Stimulated activated CD4-positive, alpha-beta T cell treated with anti-CD3 and anti-CD28 coated beads, TNF-alpha, amount 100 ng/mL, for 24 hours (primary cell): ENCODE measurements around the gene MAN2B1.

Experiments
- DNase-seq, 3 experiments: peaks; one replicate each; pipeline ENCODE4 v3.0.0-alpha.2; 2020; ENCODE audit warnings: low read depth in 3 of 3

MAN2B1 gene

DNA sequence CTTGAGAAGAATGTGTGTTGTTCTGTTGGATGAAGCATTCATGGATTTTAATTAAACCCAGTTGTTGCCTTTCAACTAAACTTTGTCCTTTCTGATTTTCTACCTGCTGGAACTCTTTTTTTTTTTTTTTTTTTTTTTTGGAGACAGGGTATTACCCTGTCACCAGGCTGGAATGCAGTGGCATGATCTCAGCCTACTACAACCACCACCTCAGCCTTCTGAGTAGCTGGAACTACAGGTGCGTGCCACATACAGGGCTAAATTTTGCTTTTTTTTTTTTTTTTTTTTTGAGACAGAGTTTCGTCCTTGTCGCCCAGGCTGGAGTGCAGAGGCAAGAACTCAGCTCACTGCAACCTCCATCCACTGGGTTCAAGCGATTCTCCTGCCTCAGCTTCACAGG is 48.9 kb downstream of the MAN2B1 start:
- no peak for DNase-seq

DNA sequence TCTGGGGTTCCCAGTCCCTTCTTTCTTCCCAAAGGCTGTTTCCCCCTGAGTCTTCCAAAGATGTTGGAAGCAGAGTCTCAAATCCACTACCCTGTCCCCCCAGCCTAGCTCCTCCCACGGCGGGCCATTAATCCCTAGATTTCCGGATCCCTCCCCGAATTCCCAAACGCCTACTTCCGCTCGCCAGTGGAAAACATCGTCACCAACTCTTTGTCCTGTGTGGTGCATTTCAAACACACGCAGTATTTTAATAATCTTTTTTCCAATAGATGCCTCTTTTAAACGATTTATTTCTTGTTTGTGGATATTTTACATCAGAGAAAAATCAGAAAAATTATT is 55.2 kb downstream of the MAN2B1 start:
- DNase-seq = no peak

- peak; percentile 94 to 99 (median 97) for DNase-seq
Measured at GRCh38 chr19:12610540-12611360, 55.8 kb downstream of the MAN2B1 start, which contains the start of the genes ZNF490 and ZNF791. Gene ZNF490, minus strand, starts transcription at chr19:12610813. Its CDS starts 133 bp downstream, at chr19:12610680. Gene ZNF791, plus strand, starts transcription at chr19:12610920. Its CDS starts 160 bp downstream, at chr19:12611080.

GRCh38 chr19:12607631-12608030 is 58.9 kb downstream of the MAN2B1 start:
- no peak for DNase-seq

DNA sequence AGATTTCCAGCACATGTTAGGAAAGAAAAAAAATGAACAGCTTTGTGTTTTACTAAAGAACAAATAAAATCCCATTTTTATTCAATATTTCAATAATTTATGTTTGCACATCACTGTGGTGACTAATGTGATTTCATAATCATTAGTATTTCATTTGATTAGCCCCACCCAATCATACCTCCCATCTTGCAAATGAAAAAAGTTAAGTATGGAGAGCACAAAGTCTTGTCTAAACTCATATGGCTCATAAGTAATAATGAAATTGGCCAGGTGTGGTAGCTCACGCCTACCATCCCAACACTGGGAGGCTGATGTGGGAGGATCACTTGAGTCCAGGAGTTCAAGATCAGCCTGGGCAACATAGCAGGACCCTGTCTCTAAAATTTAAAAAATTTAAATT is 59.7 kb downstream of the MAN2B1 start:
- DNase-seq = no peak

DNA sequence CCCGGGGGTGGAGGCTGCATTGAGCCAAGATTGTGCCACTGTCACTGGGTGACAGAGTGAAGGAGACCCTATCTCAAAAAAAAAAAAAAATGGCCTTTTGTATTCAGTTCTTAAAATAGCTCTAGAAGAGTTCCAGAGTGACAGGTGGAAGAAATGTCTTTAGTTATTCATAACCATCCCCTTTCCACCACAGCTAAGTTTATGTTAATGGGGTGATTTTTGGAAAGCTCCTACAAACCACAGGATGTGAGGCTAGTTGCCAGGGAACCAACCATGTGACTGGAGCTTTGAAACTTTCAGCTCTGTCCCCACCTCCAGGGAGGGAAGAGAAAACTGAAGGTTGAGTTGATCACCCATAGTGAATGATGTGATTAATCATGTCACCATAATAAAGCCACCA is 62.8 kb downstream of the MAN2B1 start:
- DNase-seq = peak in 2 of 3 experiments; percentile 40 to 52

- no peak for DNase-seq
Measured at GRCh38 chr19:12597594-12597993, 68.9 kb downstream of the MAN2B1 start.

DNA sequence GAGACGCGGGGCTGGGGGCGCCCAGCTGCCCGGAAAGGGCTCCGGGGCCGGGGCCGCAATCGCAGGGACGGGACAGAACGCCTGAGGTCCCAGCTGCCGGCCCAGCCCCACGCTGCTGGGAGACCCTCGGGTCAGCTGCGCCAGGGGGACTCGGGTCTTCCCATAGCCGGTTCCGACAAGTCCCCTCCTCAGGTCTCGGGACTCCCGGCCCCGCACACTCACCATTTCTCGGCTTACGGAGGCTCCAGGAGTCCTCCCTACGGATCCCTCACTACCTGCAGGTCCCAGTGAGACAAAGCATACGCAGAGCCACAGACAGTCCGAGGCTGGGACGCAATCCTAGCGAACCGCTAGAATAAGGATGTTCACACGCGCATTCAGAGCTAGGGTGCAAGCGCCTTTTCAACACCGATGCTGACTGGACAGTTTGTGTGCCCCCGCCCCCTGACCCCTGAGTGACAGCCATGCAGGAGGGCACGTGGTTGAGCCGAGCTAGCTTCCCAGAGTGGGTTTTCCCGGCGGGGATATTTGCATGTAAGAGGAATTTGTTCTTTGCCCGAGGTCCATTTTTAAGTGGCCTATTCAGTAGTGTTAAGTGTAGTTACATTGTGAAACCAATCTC is 69.5 kb downstream of the MAN2B1 start:
- DNase-seq = no peak
